Measurements from ENCODE around the gene CPA1.
A peak's percentile ranks its signal among the peaks of the same experiment; 100 is the strongest.

Gene CPA1

DNA sequence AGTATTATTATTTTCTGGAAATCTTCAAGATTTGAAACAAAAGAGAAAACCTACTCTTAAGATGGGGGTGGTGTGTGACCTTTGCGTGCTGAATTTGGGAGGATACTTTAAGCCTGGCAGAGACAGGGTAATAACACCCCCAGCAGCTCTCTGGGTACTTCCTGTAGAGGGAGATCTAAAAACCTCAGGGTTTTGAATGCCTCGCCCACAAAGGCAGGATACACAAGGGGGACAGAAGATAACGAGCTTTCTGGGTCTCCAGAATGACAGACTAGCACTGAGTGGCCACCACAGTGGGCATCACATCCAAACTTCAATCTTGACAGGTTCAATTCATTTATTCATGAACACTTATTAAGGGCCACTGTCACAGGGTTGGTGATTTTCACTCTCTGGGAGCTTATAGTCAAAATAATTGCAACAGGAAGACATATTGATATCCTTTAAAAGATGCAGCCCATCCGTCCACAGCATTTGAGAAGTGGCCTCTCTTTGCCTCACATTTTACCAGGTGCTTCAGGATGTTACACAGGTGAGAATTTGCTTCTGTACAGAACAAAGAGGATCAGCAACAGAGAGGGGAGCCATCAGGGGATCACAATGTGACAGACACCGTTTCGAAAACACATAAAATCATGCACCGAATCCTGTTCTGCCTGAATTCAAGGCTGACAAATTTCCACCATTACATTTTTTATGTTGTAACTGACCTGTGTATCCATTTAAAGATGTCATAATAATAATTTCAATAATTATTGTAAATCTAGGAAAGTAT is 14.3 kb downstream of the CPA1 start:
- no peak overlapping the region for H3K27ac ChIP-seq (ENCODE audit: low read depth, low read length)

DNA sequence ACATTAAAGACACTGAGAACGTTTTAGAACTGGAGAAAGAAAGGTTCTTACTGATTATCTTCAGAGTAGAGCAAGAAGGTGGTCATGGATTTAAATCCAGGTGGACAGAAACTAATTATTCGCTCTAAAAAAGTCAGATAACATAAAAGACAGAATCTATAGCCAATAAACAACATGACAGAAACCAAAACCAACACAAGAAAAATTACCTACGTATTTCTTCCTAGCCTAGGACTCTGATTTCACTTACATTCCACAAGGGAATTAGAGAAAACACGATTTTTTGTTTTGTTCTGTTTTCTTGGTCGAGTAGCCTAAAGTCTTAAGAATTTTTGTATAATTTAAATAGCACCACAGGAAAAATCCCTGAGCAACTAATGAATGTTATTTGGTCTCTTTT is 15.1 kb downstream of the CPA1 start:
- Histone ChIP-seq H3K36me3 (ENCODE audit: control insufficient read depth, insufficient read depth, low read length) (no peaks in the 10 kb centered on the region), H3K9ac (ENCODE audit: low read length) (no peak overlapping the region), H3K27ac (ENCODE audit: low read depth, low read length) (no peak overlapping the region), H3K27me3 (ENCODE audit: control insufficient read depth, insufficient read depth, low read length) (no peaks in the 10 kb centered on the region), H3K4me1 (ENCODE audit: control insufficient read depth, insufficient read depth, low read length) (peaks cover 14% of the 10 kb centered on the region), H3K4me3 (ENCODE audit: low read length) (no peak overlapping the region)

More for the DNA sequence above, 14.3 kb downstream of the CPA1 start:
- Histone ChIP-seq H3K4me3 (ENCODE audit: low read length) (no peak overlapping the region), H3K4me1 (ENCODE audit: control insufficient read depth, insufficient read depth, low read length) (peaks cover 14% of the 10 kb centered on the region), H3K9ac (ENCODE audit: low read length) (no peak overlapping the region), H3K27me3 (ENCODE audit: control insufficient read depth, insufficient read depth, low read length) (no peaks in the 10 kb centered on the region), H3K36me3 (ENCODE audit: control insufficient read depth, insufficient read depth, low read length) (no peaks in the 10 kb centered on the region)

DNA sequence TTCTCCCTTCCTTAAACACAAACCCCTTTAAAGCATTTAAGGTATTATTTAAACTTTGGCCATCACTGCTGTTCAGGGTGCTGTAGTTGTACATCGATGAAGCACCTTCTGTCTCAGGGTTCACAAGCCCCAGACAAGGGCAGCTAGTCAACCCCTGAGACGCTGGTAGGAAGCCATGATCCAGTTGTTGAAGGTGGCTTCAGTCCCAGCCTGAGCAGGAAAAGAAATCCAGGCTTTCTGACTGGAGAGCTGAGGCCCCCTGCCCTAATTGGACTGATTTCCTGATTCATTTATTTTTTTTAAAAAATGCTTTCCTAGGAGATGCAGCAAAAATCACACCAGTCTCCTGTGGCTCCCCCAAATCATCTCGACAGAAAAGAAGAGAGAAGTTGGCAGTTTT is 15.8 kb downstream of the CPA1 start:
- Histone ChIP-seq H3K4me1 (ENCODE audit: control insufficient read depth, insufficient read depth, low read length) (peaks cover 14% of the 10 kb centered on the region), H3K4me3 (ENCODE audit: low read length) (no peak overlapping the region), H3K27ac (ENCODE audit: low read depth, low read length) (peak overlapping the region; percentile 38), H3K36me3 (ENCODE audit: control insufficient read depth, insufficient read depth, low read length) (no peaks in the 10 kb centered on the region), H3K27me3 (ENCODE audit: control insufficient read depth, insufficient read depth, low read length) (no peaks in the 10 kb centered on the region), H3K9ac (ENCODE audit: low read length) (no peak overlapping the region)

DNA sequence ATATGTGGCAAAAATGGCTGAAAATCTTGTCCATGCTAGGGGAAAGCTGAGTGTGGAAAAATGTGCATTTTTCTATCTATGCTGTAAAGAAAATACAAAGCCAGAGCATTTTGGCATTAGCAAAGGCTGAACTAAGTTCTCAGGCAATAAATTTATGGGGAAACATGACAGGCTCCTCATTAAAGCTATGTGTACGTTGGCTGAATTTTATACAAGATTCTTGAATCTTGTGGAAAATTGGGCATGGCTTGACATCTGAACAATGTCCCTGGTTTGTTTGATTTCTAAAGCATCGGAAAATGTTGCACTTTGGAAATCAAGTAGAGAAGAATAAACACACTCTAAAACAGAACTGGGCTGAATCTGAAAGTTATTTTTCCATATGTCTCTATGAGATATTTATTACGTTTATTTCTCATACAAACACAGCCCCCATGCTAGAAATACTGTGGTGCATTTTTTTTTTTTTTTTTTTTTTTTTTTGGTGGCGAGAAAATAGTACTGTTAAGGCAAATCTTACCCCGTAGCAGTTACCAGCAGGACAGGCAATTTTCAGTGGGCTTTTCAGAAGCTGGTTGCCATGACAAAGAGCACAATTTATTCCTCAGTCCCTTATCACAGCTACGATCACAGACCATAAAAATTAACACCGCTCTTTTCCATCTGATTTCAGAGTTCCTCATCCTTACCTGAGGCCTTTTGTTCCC is 16.9 kb downstream of the CPA1 start:
- H3K9ac ChIP-seq (ENCODE audit: low read length), result no peak overlapping the region
- no peak overlapping the region for H3K4me3 ChIP-seq (ENCODE audit: low read length)
- no peaks in the 10 kb centered on the region for H3K27me3 ChIP-seq (ENCODE audit: control insufficient read depth, insufficient read depth, low read length)
- peaks cover 14% of the 10 kb centered on the region for H3K4me1 ChIP-seq (ENCODE audit: control insufficient read depth, insufficient read depth, low read length)
- H3K36me3 ChIP-seq (ENCODE audit: control insufficient read depth, insufficient read depth, low read length), result no peaks in the 10 kb centered on the region
- no peak overlapping the region for H3K27ac ChIP-seq (ENCODE audit: low read depth, low read length)

DNA sequence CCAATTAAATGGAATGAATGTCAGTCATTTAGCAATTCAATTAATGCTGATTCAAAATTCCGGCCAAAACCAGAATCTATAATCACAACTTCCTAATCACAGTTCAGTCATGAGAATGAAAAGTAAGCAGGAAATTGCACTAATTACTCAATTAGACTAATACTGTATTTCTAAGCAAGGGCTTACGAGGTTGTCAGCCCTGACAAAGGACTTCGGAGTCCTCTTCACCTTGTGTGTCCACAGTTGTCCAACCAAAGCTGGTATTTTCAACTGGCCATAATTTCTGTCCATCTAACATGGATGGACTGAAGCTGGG is 17.4 kb downstream of the CPA1 start:
- Histone ChIP-seq H3K4me1 (ENCODE audit: control insufficient read depth, insufficient read depth, low read length) (peaks cover 10% of the 10 kb centered on the region), H3K4me3 (ENCODE audit: low read length) (no peak overlapping the region), H3K27ac (ENCODE audit: low read depth, low read length) (no peak overlapping the region), H3K36me3 (ENCODE audit: control insufficient read depth, insufficient read depth, low read length) (no peaks in the 10 kb centered on the region), H3K9ac (ENCODE audit: low read length) (no peak overlapping the region), H3K27me3 (ENCODE audit: control insufficient read depth, insufficient read depth, low read length) (no peaks in the 10 kb centered on the region)

DNA sequence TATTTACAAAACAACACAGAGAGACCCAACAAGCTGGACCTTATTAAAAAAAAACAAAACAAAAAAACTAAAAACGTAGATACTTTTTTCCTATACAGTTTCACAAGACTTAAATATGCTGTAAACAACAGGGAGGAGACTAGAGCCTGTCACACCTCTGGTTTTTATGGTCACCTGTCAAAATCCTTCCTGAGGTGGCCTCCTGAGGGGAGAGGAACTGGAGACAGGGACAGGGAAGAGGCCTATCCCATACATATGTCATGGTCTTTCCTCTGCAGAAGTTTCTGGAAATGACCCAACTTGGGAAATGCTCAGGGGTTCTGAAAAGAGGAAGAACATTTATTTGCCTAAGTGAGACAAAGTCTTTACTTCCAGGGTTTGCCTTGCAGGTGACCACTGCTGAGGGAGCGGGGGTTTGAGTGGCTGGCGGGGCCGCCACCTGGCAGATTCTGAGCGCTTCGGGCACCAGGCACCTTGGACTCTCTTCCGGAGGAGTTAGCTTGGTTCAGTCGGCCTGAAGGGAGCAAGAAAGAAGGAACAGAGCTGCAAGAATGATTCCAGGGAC is 18.3 kb downstream of the CPA1 start:
- H3K9ac ChIP-seq (ENCODE audit: low read length), result no peak overlapping the region
- no peak overlapping the region for H3K4me3 ChIP-seq (ENCODE audit: low read length)
- peaks cover 8% of the 10 kb centered on the region for H3K4me1 ChIP-seq (ENCODE audit: control insufficient read depth, insufficient read depth, low read length)
- H3K27me3 ChIP-seq (ENCODE audit: control insufficient read depth, insufficient read depth, low read length), result no peaks in the 10 kb centered on the region
- no peak overlapping the region for H3K27ac ChIP-seq (ENCODE audit: low read depth, low read length)
- no peaks in the 10 kb centered on the region for H3K36me3 ChIP-seq (ENCODE audit: control insufficient read depth, insufficient read depth, low read length)

DNA sequence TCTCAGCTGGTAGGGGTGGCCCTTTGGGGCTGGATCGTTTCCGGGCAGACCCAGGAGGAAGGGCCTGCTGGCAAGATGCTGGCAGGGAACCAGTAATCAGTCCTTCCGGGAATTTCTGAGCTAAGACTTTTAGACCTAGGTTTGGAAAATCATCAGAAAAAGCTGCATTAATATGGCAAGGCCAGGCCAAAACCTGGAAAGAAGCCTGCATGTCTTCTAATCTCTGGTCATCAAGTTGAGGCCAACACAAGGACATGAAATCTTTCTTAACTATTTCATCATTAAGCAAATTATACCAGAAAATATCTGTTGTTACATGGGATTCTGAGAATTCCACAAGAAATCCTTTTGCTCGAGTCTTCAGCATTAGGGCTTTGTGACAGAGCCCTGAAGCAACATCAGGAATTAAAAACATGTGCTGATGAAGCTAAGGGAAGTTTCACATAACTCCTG is 19.9 kb downstream of the CPA1 start:
- Histone ChIP-seq H3K4me3 (ENCODE audit: low read length) (no peak overlapping the region), H3K9ac (ENCODE audit: low read length) (no peak overlapping the region), H3K4me1 (ENCODE audit: control insufficient read depth, insufficient read depth, low read length) (peaks cover 8% of the 10 kb centered on the region), H3K36me3 (ENCODE audit: control insufficient read depth, insufficient read depth, low read length) (no peaks in the 10 kb centered on the region), H3K27me3 (ENCODE audit: control insufficient read depth, insufficient read depth, low read length) (no peaks in the 10 kb centered on the region), H3K27ac (ENCODE audit: low read depth, low read length) (no peak overlapping the region)

DNA sequence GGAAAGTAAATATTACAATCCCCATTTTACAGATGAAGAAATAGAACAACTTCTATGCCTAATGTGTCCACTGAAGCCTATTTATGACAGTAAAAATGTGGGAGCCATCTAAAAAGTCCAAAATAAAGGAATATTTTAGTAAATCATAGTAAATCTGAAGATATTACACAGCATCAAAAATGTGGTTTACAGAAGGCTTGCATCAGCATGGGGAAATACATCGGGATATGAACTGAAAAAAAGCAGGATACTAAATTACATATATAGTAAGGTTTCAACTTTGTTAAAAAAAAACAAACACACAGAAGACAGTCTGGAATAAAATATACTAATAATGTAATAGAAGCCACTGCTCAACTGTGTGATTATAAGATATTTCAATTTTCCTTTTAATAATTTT is 20.8 kb downstream of the CPA1 start:
- H3K27me3 ChIP-seq (ENCODE audit: control insufficient read depth, insufficient read depth, low read length), result no peaks in the 10 kb centered on the region
- no peaks in the 10 kb centered on the region for H3K36me3 ChIP-seq (ENCODE audit: control insufficient read depth, insufficient read depth, low read length)
- H3K4me1 ChIP-seq (ENCODE audit: control insufficient read depth, insufficient read depth, low read length), result peaks cover 8% of the 10 kb centered on the region
- no peak overlapping the region for H3K27ac ChIP-seq (ENCODE audit: low read depth, low read length)
- H3K4me3 ChIP-seq (ENCODE audit: low read length), result no peak overlapping the region
- H3K9ac ChIP-seq (ENCODE audit: low read length), result no peak overlapping the region

DNA sequence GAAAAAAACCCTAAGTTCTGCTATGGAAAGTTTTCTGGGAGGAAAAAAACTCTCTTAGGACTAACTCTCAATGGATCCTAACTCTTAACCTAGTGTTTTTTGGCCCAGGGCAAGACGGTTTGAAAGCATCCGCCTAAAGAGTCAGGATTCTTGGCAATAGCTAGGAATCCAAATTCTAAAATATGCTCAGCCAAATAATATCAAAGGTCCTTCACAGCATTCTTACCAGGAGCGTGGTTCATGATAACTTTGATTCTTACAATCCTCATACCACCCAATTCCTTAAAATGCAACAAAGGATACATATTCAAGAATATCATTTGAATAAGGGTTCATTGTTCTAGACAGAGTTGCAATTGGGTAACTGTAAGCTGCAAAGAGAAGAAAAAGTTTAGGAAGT is 21.3 kb downstream of the CPA1 start:
- Histone ChIP-seq H3K27ac (ENCODE audit: low read depth, low read length) (no peak overlapping the region), H3K4me3 (ENCODE audit: low read length) (no peak overlapping the region), H3K27me3 (ENCODE audit: control insufficient read depth, insufficient read depth, low read length) (no peaks in the 10 kb centered on the region), H3K36me3 (ENCODE audit: control insufficient read depth, insufficient read depth, low read length) (no peaks in the 10 kb centered on the region), H3K9ac (ENCODE audit: low read length) (no peak overlapping the region), H3K4me1 (ENCODE audit: control insufficient read depth, insufficient read depth, low read length) (peaks cover 5% of the 10 kb centered on the region)

DNA sequence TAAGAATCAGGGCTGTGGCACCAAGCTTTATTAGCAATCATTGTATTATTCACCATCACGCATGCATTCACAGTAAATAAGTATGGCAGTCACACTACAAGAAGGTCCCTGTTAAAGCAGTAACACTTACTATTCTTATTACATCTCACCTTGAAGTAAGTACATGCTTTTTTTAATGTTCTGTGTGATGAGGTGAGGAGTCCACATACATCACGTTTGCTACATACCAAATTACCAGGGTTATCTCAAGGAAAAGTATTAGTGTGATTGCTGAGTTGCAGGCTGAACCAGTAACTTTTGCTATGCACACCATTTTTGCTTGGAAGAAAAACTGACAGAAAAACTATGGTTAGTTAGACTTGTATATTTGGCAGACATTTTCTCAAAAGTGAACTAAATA is 24.7 kb downstream of the CPA1 start:
- H3K36me3 ChIP-seq (ENCODE audit: control insufficient read depth, insufficient read depth, low read length), result no peaks in the 10 kb centered on the region
- H3K9ac ChIP-seq (ENCODE audit: low read length), result no peak overlapping the region
- no peak overlapping the region for H3K27ac ChIP-seq (ENCODE audit: low read depth, low read length)
- H3K4me3 ChIP-seq (ENCODE audit: low read length), result no peak overlapping the region
- H3K27me3 ChIP-seq (ENCODE audit: control insufficient read depth, insufficient read depth, low read length), result no peaks in the 10 kb centered on the region
- H3K4me1 ChIP-seq (ENCODE audit: control insufficient read depth, insufficient read depth, low read length), result peaks cover 3% of the 10 kb centered on the region

DNA sequence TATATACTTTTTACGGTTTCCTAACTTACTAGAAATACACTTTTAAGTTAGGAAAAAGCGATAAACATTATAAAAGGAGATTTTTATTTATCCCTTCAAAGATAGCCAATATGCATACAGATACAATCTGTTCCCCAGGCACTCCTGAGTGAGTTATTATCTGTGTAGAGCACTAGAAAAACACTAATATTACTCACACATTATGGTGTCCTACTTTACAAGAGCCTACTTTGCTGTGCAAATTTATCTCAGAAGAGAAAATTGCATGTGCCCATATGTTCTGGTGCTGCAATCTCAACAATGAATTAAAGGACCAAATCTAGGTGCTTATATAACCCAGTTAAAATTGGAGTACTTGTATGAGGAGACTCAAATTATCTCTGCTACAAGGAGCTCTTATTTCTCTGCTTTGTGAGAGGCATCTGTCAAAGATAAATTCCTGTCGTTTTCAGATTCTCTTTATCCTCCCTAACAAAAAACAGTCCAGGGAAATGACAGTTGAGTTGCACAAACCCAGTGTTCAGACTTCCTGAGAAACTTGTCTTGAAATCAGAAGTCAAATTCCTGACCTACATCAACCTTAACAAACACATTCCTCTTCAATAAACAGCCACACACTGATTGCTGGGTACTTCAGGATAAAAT is 28.9 kb downstream of the CPA1 start:
- Histone ChIP-seq H3K4me3 (ENCODE audit: low read length) (no peak overlapping the region), H3K9ac (ENCODE audit: low read length) (no peak overlapping the region), H3K36me3 (ENCODE audit: control insufficient read depth, insufficient read depth, low read length) (no peaks in the 10 kb centered on the region), H3K27ac (ENCODE audit: low read depth, low read length) (no peak overlapping the region), H3K27me3 (ENCODE audit: control insufficient read depth, insufficient read depth, low read length) (no peaks in the 10 kb centered on the region), H3K4me1 (ENCODE audit: control insufficient read depth, insufficient read depth, low read length) (peaks cover 3% of the 10 kb centered on the region)

DNA sequence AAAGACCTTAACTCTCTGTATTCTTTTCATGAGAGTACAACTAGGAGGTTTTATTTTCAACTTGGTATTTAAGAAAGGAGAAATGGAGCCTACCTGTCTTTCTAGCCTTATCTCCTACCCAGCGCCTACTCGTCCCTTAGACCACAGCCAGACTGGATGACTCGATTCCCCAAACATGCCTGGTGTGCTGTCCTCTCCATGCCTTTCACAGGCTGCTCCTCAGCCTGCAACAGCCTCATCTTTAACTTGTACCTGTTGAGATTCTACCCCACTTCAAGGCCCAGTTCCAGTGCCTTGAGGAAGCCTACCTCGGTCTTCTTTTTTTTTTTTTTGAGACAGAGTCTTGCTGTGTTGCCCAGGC is 29.4 kb downstream of the CPA1 start:
- Histone ChIP-seq H3K4me1 (ENCODE audit: control insufficient read depth, insufficient read depth, low read length) (peaks cover 3% of the 10 kb centered on the region), H3K4me3 (ENCODE audit: low read length) (no peak overlapping the region), H3K27ac (ENCODE audit: low read depth, low read length) (no peak overlapping the region), H3K27me3 (ENCODE audit: control insufficient read depth, insufficient read depth, low read length) (no peaks in the 10 kb centered on the region), H3K36me3 (ENCODE audit: control insufficient read depth, insufficient read depth, low read length) (no peaks in the 10 kb centered on the region), H3K9ac (ENCODE audit: low read length) (no peak overlapping the region)

All from rectal smooth muscle tissue (tissue), 1 donor.